ENCODE data around the gene CDH8.

CDH8 gene, protein sequence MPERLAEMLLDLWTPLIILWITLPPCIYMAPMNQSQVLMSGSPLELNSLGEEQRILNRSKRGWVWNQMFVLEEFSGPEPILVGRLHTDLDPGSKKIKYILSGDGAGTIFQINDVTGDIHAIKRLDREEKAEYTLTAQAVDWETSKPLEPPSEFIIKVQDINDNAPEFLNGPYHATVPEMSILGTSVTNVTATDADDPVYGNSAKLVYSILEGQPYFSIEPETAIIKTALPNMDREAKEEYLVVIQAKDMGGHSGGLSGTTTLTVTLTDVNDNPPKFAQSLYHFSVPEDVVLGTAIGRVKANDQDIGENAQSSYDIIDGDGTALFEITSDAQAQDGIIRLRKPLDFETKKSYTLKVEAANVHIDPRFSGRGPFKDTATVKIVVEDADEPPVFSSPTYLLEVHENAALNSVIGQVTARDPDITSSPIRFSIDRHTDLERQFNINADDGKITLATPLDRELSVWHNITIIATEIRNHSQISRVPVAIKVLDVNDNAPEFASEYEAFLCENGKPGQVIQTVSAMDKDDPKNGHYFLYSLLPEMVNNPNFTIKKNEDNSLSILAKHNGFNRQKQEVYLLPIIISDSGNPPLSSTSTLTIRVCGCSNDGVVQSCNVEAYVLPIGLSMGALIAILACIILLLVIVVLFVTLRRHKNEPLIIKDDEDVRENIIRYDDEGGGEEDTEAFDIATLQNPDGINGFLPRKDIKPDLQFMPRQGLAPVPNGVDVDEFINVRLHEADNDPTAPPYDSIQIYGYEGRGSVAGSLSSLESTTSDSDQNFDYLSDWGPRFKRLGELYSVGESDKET

DNA sequence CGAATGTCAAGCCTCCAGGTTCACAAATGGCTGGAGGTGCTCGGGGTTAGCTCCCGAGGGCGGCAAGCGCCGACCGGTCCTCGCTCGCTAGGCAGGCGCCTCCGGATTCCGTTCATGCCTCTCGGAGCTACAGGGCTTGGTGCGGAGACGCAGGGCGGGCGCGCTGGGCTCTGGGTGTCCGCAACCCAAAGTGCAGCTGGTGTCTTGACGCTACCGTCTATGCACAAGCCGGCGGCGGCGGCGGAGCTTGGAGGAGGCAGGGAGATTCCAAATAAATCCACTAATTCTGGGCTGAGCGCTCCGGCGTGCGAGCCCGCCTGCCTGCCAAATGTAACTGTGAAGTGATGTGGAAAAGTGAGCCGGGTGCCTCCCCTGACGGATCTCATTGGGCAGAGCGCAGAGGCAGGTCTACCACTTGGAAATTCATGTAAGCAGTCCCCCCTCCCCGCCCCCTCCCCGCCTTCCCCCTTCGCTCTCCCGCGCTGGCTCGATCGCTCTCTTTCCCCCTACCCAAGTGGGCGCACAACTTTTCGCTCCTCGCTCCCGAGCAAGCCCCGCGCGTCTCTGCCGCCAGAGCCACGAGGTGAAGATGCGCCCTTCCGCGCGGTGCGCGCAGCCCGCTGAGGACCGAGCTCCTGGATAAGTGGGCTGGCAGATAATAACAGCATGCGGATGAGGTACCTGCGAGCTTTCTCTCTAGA, at the start of gene CDH8:
Gene CDH8, minus strand, starts transcription at position 338 of the 701 bp plus-strand sequence. CDS start 15,035 bp downstream, outside the sequence.
- no peak for DNase-seq

DNA sequence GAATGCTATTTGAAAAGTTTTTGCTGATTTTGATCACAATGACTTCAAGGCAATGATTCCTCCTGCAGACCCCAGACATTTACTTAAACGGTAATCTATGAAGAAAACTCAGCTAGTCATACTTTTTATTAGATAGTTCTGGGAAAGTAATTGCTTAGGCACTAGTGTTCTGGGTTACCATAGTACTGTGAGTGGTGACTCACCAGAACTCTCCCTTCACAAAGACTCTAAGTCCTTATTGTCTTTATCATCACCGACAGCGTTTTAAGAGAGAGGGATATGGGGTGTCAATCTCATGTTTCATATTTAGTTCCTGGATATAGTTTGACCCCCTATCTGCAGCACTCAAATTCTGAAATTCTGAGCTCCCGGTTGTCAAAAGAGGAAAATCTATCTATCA, 43.0 kb upstream of the CDH8 start:
- DNase-seq, result no peak

DNA sequence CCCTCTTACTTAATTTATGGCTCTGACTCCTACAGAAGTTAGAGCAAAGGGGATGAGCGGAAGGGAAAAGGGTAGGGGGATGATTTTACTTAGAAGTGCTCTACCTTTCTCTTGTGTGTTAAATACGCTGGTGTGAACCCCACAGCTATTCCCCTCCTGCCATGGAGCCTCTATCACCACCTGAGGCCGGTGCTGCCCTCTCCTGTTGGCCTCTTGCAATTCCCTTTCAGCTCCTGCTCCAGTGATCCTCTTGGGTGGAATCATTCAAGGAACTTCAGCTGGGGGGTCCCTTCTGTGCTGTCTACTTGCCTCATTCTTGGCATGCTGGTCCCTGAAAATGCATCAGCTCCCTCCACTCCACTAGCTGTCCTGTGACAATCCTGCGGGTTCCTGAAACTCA, 41.8 kb upstream of the CDH8 start:
- DNase-seq, result no peak

DNA sequence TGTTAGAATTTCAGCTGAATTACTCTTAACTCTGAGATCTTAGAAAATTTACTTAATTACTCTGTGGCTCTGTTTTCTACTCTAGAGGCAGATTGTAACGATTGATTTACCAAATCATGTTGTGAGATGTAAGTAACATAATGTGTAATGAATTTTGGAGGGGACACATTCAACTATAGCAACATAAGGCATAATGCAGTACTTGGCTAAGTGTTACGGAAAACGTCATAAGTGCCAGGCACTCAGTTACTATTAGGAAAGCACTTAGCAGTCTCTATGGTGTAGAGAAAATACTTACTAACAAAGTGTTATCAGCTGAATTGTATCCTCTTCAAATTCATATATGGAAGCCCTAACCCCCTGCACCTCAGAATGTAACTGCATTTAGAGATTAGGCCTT, 40.6 kb upstream of the CDH8 start:
- DNase-seq, result no peak

DNA sequence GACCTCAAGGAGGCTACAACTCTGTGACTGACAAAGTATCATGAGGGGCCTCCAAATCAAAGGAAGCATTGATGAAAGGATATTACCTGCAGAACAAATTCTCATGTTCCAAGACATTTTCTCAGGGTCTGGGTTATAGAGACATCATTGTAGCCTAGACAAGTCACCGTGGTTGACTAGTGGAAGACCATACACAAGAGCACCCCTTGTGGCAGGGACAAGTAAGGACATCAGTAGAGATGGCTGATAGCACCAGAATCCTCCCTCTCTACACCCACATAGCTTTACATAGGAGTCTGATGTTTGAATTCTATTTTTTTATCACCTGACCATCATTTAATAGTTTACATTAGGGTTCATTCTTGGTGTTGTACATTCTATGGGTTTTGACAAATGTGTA, 32.5 kb upstream of the CDH8 start:
- no peak for DNase-seq

DNA sequence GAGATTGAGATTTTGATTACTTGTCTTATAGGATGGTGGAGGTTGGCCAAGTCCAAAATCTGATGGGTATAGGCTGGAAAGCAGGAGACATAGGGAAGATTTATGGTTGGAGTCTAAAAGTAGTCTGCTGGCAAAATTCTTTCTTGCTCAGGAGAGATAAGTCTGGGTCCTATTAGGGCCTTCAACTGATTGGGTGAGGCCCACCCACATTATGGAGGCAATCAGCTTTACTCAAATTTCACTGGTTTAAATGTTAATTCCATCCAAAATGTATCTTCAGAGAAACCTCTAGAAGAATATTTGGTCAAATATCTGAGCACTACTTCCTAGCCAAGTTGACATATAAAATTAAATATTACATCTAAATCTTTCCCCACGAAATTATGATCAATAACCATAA, 31.7 kb upstream of the CDH8 start:
- no peak for DNase-seq

DNA sequence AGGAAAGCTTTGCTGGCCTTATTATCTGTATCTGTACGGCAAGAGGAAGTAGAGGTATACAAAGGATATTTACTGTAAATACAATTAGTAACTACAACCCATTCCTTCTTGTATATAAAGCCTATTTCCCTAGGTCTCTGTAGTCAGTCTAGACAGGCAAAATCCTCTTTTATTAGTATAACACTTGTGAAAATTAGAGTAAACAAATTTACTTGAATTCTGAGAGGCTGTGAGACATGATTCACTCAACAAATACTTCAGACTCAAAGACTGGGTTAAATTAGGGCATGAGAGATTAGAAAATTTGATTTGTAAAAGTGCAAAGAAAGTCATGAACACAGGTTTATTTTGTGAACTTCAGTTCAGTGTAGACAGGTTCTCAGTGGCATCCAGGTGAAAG, 30.9 kb upstream of the CDH8 start:
- no peak for DNase-seq

DNA sequence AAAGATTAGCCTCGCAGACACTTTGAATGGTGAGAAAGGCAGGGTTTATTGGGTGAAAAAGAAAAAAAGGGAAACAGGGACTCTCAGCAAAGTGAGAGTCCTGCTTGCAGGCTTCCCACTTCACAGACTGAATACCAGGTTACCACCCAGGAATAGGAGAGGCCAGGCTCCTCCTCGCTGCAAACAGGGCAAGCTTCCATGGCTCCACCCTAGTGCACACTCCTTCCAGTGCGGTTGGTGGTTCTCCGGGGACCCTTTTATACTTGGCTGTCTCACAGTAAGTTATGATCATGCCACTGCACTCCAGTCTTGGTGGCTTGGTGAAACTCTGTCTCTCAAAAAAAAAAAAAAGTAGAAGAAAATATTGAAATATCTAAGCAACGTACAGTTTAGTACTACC, 30.5 kb upstream of the CDH8 start:
- no peak for DNase-seq

DNA sequence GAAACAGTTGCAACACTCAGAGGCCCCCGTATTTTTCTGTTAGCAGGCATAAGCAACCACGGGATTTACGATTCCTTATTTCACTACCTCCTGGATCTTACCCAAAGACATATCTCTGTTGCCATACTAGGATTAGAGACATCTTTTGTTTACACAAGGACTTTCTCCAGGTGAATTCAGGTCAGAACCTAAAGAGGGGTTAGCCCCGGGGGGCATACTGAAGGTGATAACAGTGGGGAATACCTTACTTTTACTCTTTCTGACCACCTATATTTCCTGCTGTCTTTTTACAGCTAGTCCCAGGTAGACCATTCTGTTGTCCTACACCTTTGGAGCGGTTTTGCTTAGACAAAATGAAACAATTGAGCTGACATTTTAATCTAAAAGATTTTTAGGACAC, 27.9 kb upstream of the CDH8 start:
- no peak for DNase-seq

DNA sequence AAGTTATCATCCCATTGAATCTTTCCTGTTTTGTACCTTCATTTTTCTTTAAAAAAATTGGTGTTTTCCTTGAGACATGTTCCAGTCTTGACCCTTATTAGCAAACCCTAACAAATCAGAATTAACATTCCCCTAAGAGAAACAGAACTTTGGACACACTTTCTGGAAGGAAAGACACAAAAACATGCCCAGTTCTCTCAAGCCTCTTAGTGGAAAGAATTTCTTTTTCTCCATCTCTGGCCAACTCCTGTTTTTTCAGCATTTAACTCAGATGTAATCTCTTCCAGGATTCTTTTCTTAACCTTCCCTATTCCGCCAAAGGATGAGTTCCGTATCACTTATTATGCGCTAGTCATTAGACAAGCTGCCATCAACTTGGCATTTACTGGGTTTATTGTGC, 23.9 kb upstream of the CDH8 start:
- DNase-seq, result no peak

DNA sequence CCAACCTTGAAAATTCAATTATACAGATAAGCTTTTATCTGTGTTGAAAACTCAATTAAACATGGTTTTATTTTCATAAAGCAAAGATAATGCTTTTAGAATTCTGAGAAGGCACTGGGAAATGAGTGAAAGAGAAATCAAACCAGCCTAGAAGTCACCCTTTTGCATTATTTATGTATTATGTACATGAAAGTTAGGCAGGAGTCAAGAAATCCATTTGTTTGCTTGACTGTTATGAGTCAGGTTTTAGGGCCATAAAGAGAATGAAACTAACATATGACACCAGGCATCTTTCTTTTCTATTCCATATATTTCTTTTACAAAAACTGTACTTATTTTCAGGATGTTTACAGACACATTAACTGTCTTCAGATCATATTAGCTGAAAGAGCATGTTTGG, 23.3 kb upstream of the CDH8 start:
- DNase-seq, result no peak

DNA sequence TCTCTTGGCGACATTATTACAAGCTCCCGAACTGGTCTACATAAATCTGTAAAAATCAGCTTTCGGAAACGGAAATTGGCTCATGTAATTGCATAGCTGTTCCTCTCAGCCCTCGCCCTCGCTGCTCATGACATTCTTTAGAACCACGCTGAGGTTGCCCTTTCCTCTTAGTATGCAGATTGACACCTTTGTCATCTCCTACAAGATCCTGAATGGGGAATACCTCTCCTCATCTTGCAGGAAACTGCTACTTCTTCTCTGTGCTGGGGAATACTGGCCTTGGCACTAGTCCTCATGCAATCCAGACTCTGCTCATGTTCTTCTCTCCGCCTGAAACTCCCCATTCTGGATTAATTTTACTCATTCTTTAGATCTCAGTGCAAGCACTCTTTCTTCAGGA, 22.2 kb upstream of the CDH8 start:
- no peak for DNase-seq

DNA sequence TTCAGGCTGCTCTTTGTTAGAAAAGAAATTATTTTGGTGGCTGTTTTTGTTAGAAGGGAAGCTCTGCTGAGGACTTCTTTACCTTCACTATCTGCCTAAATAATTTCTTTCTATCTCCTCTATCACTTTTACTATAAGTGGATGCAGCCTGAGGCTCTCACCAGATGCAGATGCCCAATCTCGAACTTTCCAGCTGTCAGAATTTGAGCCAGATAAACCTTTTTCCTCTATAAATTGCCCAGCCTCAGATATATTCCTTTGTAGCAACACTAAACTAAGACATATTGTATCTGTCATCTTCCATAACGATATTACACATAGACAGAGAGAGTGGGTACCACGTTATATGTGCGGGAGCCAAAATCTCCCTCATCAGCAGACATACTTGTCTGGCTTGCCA, 15.7 kb upstream of the CDH8 start:
- DNase-seq, result no peak

DNA sequence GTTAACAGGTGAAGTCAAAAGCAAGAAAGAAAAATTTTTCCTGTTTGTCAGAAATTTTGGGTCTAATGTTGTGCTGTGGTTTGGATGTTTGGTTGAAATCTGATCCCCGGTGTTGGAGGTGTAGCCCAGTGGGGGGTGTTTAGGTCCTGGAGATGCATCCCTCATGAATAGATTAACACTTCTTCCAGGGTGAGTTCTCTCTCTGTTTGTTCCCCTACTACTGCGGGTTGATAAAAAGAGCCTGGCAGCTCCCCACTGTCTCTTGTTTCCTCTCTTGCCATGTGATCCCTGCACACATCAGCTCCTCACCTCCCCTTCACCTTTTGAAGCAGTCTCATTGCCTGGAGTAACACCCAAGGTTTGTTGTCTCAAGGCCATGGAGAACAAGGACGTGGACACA, 14.6 kb upstream of the CDH8 start:
- no peak for DNase-seq

DNA sequence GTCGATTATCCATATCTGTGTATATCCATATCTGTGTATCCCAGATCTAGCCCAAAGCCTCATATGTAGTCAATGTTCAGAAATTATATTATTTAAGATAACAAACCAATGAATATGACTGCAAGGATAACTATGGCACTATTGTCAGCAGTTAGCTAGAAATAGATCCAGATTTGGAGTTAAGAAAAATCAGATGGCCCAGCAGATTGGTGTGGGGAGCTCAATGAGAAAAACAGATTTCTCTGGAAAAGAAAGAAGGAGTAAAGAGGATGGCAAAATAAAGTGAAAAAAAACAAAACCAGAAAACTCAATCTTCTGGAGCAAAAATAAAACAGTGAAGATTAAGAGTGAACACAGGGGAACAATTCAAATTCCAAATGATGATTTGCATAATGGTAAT, 10.6 kb upstream of the CDH8 start:
- DNase-seq, result no peak

DNA sequence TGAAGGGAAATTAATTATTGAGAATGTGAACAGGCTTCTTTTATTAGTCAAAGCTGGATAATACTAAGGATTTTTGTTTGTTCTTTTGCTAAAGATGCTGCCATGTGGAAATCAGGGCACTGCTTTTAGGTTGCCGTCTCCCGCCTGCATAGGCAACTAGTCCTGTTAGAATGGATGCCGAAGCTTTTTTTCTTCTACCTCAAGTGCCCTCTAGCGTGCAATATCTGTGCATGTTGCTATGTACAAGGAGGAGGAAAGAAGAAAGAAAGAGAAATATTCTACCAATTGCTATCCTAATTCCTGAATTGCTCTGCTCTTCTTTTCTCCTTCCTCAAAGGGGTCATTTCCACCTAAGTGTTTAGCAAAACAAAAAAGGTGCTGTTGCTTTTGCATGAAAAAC, 5.2 kb upstream of the CDH8 start:
- no peak for DNase-seq

DNA sequence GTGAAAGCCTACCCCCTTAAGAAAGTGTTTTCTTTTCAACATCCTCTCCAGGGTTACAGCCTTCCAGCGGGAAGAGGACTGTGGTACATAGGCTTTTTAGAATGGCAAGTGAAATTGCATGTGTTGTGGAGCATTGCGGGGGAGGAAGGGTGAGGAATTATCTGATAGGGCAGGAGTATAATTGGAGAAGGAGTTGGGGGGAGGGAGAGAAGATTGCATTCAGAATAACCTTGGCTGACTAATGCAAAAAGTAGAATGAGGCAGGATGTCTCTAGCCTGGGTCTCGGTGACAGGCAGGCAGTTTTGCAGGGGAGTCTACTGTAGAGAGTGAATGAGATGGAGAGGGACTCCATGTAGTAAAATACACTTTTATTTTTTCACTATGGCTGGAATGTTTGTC, 2.4 kb upstream of the CDH8 start:
- no peak for DNase-seq

DNA sequence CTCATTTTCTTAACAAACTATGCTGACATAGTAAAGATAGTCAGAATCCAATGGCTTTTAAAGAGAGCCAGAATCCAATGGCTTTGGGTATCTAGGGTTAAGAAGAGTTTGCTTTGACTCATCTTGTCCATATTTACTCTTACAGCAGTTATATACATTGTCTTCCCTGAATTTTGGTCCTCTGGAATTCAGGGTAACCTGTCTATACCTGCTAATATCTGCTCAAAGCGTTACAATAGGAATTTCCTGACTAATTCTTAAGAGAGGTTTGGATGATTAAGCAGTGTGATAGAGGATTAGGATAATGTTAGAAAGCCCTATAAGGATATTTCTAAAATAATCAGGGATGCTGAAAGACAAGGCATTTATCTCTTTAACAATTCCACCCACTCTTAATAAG, 2.0 kb upstream of the CDH8 start:
- DNase-seq, result no peak

DNA sequence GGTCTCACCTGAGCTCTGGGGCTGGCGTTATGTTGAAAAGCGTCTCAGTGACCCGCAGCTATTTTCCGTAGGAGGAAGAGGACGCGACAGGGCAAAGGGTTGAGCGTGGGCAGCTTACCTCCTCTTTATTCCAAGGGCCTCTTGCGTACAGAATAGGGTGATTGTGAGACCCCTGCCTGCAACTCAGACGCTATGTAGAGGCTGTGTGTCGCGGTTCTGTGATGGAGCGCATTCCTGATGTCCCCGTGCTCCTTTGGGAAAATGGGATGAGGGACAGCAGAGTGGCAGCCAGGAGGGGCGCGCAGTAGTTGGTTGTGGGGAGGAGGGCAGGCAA, 531 bp upstream of the CDH8 start:
- no peak for DNase-seq

DNA sequence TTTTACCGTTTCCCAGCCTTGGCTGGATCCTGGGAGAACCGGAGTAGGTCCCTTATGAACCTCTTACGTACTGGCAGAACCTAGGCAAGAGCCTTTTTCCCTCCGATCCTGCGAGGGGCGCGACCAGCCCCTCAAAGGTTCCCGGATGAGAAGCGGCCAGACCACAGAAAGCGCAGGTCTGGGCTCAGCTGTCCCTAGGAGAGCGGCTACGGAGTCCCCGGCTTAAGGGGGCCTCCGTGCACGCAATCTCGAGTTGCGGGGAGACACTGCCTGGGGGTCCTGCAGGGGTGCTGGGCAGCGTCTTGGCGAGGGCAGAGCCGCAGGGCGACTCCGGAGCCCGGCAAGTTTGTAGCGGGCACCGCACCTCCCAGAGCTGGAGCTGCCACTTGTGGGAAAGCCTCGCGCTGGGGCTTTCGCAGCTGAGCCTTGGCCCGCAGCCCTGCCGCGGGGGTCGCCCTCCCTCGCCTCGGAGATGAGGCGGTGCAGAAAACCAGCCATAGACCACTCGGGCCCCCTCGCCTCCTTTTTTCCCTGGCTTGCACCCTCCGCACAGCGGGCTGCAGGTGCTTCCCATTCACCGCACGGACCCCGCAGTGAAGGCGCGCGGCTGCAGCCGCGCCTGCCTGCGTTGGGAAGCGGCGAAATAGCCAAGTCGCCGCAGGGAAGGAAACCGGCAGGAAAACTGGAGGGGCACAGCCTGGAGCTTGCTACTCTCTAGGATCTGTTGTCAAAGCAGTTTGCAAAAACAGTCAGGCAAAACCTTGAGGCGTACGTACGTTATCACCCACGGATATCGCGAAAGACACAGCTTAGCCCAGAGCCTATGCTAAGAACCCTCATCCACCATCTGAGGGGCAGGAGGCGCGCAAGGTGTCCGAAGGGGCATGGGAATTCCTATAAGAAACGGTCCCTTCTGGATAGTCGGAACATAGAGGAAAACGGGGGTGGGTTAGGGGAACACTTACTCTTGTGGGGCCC, 834 bp downstream of the CDH8 start:
- no peak for DNase-seq

DNA sequence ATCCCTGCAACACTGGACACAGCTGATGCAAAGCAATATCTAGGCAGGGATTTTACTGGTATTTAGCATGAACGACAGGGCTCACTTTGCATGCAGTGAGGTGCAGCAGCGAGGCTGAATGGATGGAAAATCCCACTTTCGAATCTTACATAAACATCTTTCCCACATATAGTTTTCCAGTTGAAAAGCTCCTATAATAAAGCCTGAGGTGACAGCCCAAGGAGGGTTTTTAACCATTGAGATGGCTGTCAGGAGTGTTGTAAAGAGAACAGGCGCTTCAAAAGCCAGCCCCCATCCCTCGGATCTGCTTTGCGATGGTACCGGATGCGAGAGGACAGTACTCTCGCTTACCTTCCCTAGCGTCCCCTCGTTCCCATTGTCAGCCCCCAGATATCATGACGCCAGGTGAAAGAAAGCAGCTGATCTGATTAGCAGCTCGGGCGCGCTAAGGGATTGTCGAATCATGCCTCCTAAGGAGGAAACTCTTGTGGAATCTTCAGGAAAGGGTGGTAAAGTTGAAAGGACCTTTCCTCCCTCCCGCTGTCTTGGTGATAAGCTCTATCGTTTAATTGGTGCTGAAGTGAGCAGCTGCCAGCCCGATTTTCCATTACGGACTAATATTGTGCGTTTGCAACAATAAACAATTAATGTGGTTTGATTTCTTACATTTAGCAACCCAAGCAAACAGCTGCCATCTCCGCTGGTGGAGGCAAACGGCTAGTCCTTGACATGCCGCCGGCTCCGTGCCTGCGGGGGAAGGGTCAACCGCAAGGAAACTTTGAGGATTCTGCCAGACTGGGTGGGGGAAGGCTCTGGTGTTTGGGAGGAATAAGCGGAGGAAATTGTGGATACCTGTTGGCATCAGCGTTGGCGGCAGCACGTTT, 1.8 kb downstream of the CDH8 start:
- no peak for DNase-seq

DNA sequence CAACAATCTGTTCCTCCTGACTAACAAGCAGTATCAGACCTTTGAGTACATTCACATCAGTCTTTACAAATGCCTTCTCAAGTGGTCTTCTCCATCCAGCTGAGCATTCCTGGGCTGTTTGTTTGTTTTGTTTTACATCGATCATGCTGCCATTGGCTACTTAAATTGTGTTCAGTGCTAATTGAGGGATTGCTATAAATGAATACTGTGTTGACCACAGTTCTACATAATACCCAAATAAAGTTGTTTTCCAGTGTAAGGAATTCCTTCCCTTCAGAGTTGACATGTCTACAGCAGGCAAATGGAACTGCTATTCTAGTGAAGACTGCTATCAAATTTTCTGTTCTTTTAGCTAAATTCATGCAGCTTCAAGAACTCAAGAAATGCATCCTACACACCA, 3.2 kb downstream of the CDH8 start:
- DNase-seq, result no peak

Data from CD4-positive, alpha-beta T cell treated with Interleukin-15 for 1 hour (primary cell).